ENCODE measurements around the gene FAM163A. TPM values are rescaled to one million over a fixed set of nuclear protein-coding genes. Genes with fewer than 3 reads are reported as not detected.

The FAM163A gene
- total RNA-seq, 2 experiments from 2014 or later: not detected

DNA sequence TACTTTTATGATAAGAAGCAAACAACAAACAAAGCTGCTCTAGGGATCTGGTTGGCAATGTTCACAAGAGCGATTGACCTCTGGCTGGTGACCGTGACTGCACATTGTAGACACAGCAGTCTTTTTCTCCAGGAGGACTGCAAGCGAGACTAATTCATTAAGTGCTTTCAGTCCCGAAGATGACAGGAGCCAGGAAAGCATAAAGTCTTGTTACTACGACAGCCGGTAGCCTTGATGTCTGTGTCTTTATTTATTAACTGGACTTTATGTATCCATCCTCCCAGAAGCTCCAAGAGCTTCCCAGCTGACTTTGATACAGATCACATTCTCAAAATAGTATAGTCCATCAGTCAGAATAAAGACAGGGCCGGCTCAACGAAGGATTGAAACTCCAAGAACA is 18.2 kb downstream of the FAM163A start:
- ChIA-PET CTCF (interaction anchor here (0.6 to 3.5 kb wide), 3 partner anchors 49 to 71 kb away, joined by 3 to 16 read pairs (median 3); no protein-coding TSS in a partner anchor), POLR2A (no interaction called here)
- Mint-ChIP-seq H3K4me1 (no peaks in the 10 kb centered on the region), H3K4me3 (no peak overlapping the region), H3K36me3 (ENCODE audit: low read depth) (no peaks in the 10 kb centered on the region), H3K27me3 (peaks cover 9% of the 10 kb centered on the region), H3K9me3 (no peaks in the 10 kb centered on the region), H3K27ac (no peak overlapping the region)
- DNase-seq: no peak

DNA sequence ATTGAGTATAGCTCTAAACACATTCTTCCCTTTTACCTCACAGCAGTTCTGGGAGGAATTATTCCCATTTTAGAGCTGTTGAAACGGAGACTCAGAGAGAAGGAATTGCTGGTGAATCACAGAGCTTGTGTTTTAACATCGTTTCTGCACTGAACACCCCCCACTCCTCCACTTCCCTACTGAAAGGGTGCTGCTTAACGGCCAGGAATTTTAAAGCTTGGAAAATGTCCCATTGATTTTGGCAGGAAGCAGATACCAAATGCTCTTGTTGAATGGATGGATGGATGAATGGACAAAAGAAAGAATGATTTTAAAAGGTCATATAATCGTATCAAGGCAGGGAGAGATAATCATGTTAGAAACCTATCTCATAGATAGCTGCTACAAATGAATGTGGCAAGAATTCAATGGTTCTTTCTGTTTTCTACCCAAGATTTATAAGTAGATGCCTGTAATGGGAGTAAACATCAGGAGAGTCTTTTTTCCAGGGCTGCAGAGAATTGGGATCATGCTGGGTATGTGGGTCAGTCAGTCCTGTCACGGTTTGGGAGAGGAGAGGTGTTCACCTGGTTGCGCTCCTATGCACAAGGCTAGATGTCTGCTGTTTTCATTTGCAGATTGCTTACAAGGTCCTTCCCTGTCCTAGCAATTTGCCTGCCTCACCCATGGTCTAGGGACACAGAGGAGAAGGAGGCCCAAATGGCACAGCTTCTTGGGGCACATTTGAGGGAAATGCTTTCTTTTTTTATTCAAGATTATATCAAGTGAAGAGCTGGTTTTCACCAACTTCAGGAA is 19.0 kb downstream of the FAM163A start:
- peaks cover 9% of the 10 kb centered on the region for H3K27me3 Mint-ChIP-seq
- POLR2A ChIA-PET: no interaction called here
- H3K4me1 Mint-ChIP-seq: no peaks in the 10 kb centered on the region
- H3K4me3 Mint-ChIP-seq: no peak overlapping the region
- no peak overlapping the region for H3K27ac Mint-ChIP-seq
- H3K36me3 Mint-ChIP-seq (ENCODE audit: low read depth): no peaks in the 10 kb centered on the region
- CTCF ChIA-PET: interaction anchor here (0.6 to 3.5 kb wide), 3 partner anchors 48 to 71 kb away, joined by 3 to 16 read pairs (median 3); no protein-coding TSS in a partner anchor
- DNase-seq: no peak
- H3K9me3 Mint-ChIP-seq: no peaks in the 10 kb centered on the region

DNA sequence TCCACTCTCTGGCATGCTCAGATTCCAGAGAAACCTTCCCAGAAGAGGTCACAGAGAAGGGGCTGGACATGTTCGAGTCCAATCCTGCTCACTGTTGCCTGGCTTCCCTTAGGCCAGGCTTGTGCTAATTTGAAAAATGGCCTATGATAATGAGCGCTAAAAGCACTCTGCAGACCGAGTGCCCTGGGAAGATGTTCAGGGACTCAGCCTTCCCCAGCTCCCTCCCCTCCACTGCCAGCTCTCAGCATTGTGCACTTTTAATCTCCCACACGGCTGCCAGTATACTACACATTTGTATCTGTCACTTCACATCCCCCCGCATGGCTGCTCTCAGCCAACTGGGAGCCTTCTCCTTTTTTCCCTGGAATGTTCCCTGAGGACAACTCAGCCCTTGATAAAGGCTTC is 24.1 kb downstream of the FAM163A start:
- no peaks in the 10 kb centered on the region for H3K36me3 Mint-ChIP-seq (ENCODE audit: low read depth)
- H3K4me1 Mint-ChIP-seq: no peaks in the 10 kb centered on the region
- H3K4me3 Mint-ChIP-seq: no peak overlapping the region
- H3K27me3 Mint-ChIP-seq: peaks cover 2% of the 10 kb centered on the region
- DNase-seq: no peak
- ChIA-PET POLR2A (no interaction called here), CTCF (no interaction called here)
- H3K27ac Mint-ChIP-seq: no peak overlapping the region
- no peaks in the 10 kb centered on the region for H3K9me3 Mint-ChIP-seq

DNA sequence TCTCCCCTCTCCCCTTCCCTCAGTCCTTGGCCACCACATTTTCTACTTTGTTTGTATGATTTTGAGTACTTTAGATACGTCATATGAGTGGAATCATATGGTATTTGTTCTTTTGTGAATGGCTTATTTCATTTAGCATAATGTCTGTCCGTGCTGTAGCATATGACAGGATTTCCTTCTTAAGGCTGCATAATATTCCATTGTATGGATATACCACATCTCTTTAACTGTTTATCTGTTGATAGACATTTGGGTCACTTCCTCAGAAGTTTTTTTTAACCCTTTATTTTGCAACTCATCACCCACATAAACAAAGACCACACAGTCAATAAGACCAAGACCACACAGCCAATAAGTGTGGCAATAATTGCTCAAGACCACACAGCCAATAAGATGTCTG is 24.9 kb downstream of the FAM163A start:
- no peak for DNase-seq
- ChIA-PET CTCF (no interaction called here), POLR2A (no interaction called here)
- H3K27ac Mint-ChIP-seq: no peak overlapping the region
- no peaks in the 10 kb centered on the region for H3K27me3 Mint-ChIP-seq
- H3K36me3 Mint-ChIP-seq (ENCODE audit: low read depth): no peaks in the 10 kb centered on the region
- no peak overlapping the region for H3K4me3 Mint-ChIP-seq
- H3K9me3 Mint-ChIP-seq: no peaks in the 10 kb centered on the region
- no peaks in the 10 kb centered on the region for H3K4me1 Mint-ChIP-seq

DNA sequence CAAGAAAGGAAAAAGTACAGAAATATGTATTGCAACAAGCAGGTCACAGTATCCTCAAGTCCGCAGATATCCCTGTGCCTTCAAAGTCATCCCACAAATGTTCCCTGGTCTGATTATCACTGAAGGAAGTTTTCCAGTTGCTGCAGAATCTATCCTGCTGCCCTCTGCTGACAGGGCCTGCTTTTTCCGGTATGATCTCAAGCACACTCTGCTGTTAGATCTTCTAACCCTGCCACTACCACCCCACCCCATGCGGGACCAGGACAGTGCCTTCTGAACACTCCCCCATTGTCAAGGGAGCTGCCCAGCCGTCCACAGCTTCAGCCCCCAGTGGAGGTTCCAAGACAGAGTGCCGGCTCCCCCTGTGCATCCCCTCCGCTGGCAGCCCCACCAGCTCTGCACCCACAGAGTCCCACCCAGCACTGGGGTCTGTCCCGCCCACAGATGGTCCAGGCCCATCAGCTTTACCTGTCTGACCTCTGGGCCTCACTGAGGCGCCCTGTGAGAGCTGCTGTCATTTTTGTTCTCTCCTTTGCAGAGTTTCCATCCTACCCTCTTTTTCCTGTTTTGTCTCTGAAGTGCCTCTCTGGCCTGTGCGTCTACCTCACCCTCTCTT is 27.9 kb downstream of the FAM163A start:
- DNase-seq: no peak
- CTCF ChIA-PET: no interaction called here
- Mint-ChIP-seq H3K4me3 (no peak overlapping the region), H3K4me1 (no peaks in the 10 kb centered on the region), H3K9me3 (no peaks in the 10 kb centered on the region), H3K27me3 (no peaks in the 10 kb centered on the region), H3K27ac (no peak overlapping the region), H3K36me3 (ENCODE audit: low read depth) (no peaks in the 10 kb centered on the region)
- POLR2A ChIA-PET: no interaction called here

DNA sequence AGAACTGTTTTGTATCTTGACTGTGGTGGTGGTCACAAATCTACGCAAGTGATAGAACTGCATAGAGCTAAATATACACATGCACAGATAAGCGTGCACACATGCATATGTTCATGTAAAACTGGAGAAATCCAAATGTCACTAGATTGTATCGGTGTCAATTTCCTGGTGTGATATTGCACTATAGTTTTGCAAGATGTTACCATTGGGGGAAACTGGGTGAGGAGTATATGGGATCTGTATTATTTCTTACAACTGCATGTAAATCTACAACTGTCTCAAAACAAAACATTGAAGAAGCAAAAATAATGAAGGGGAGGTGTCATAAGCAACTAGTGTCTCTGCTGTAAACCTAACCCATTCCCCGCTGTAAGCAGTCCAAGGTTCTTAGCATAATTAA is 30.2 kb downstream of the FAM163A start:
- DNase-seq: no peak
- H3K36me3 Mint-ChIP-seq (ENCODE audit: low read depth): no peaks in the 10 kb centered on the region
- no peak overlapping the region for H3K27ac Mint-ChIP-seq
- H3K4me3 Mint-ChIP-seq: no peak overlapping the region
- ChIA-PET POLR2A (no interaction called here), CTCF (no interaction called here)
- no peaks in the 10 kb centered on the region for H3K4me1 Mint-ChIP-seq
- no peaks in the 10 kb centered on the region for H3K27me3 Mint-ChIP-seq
- H3K9me3 Mint-ChIP-seq: no peaks in the 10 kb centered on the region

DNA sequence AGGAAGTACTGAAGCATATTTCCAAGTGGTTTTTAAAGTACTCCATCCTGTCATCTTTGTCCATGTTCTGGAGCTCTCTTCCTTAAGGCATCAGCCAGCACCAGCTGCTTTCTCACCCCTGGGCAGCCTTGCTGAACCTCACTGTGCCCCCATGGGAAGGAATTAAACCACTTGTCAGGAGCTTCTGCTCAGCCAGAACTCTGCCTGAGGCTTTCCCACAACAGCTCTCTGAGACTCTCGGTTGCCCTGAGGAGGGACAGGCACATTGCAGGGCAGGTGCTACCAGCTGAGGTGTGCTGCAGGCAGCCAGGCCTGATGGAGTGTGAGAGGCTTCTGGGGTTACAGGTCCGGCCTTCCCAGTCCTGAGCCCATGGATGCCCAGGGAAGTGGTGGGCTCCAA is 30.9 kb downstream of the FAM163A start:
- Mint-ChIP-seq H3K27ac (no peak overlapping the region), H3K4me3 (no peak overlapping the region), H3K9me3 (no peaks in the 10 kb centered on the region), H3K4me1 (no peaks in the 10 kb centered on the region), H3K27me3 (no peaks in the 10 kb centered on the region), H3K36me3 (ENCODE audit: low read depth) (no peaks in the 10 kb centered on the region)
- POLR2A ChIA-PET: no interaction called here
- CTCF ChIA-PET: no interaction called here
- DNase-seq: no peak

DNA sequence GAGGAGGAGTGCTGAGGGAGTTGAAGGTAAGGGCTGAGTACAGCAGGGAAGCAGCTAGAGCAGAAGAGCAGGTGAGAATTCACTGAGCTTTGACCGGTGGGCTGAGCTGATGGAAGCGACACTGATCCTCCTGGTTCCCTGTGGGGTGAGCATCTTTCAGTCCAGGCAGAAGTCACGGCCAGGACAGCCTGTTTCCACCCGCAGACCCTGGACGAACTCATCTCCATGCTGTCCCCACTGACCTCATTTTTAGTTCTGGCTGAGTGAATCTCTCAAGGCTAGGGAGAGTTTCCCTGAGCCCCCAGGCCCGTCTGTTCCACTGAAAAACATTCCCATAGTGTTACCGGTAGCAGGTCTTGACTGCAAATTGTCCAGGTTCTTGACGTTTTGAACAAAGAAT is 31.5 kb downstream of the FAM163A start:
- H3K9me3 Mint-ChIP-seq: no peaks in the 10 kb centered on the region
- no peak overlapping the region for H3K27ac Mint-ChIP-seq
- H3K4me3 Mint-ChIP-seq: no peak overlapping the region
- no peaks in the 10 kb centered on the region for H3K27me3 Mint-ChIP-seq
- H3K4me1 Mint-ChIP-seq: no peaks in the 10 kb centered on the region
- DNase-seq: no peak
- H3K36me3 Mint-ChIP-seq (ENCODE audit: low read depth): no peaks in the 10 kb centered on the region
- CTCF ChIA-PET: interaction anchor here (1.4 kb wide), 1 partner anchor 36 kb away, joined by 3 read pairs; no protein-coding TSS in a partner anchor
- POLR2A ChIA-PET: no interaction called here

DNA sequence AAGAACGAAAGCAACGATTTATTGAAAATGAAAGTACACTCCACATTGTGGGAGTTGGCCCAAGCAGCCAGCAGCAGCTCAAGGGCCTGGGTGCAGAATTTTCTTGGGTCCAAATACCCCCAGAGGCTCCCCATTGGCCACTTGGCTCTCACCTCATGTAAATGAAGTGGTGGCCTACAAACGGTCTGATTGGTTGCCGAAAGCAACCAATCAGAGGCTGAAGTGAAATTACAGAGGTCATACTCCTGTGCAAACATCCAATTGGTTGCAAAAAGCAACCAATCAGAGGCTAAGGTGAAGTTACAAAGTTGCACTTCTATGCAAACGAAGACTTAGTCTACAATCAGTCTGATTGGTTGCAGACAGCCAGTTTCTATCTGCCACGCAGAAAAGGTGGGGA is 31.9 kb downstream of the FAM163A start:
- no peak for DNase-seq
- Mint-ChIP-seq H3K9me3 (no peaks in the 10 kb centered on the region), H3K36me3 (ENCODE audit: low read depth) (no peaks in the 10 kb centered on the region), H3K4me1 (no peaks in the 10 kb centered on the region), H3K4me3 (no peak overlapping the region), H3K27me3 (no peaks in the 10 kb centered on the region), H3K27ac (no peak overlapping the region)
- ChIA-PET CTCF (interaction anchor here (1.0 to 1.4 kb wide), 2 partner anchors 35 to 40 kb away, joined by 3 read pairs; no protein-coding TSS in a partner anchor), POLR2A (no interaction called here)

DNA sequence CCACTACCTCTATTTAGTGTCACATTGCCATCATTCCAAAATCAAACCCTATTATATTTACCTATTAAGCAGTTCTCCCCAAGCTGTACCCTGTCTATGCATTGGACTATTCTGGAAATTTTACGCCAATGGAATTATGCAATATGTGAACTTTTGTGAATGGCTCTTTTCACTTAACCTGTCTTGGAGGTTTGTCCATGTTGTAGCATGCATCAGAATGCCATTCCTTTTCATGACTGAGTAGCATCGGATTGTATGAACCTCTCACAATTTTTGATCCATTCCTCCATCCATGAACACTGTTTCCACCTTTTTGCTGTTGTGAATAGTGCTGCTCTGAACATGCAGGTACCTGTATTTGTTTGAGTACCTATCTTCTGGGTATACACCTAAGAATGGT is 33.7 kb downstream of the FAM163A start:
- Mint-ChIP-seq H3K27ac (no peak overlapping the region), H3K4me1 (no peaks in the 10 kb centered on the region), H3K4me3 (no peak overlapping the region), H3K27me3 (no peaks in the 10 kb centered on the region), H3K9me3 (no peaks in the 10 kb centered on the region), H3K36me3 (ENCODE audit: low read depth) (no peaks in the 10 kb centered on the region)
- ChIA-PET POLR2A (no interaction called here), CTCF (interaction anchor here (1.3 to 1.4 kb wide), 2 partner anchors 33 to 38 kb away, joined by 3 to 4 read pairs; no protein-coding TSS in a partner anchor)
- DNase-seq: no peak

DNA sequence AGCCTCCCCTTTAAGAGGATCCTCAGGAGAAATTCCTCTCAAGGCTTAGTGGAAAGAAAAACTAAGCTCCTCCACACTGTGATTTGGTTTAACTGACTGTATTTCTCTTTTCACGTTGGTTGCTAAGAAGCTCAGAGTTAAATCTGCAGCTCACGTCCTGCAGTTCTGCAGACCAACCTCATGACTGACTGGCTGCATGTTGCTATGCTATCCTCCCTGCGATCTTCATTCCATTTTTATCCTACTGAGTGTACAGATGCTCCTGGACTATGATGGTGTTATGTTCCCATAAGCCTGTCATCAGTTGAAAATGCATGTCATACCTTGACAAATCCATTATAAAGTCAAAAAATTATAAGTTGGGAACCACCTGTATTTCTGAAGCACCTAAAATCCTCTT is 34.6 kb downstream of the FAM163A start:
- no peak overlapping the region for H3K4me3 Mint-ChIP-seq
- no peaks in the 10 kb centered on the region for H3K9me3 Mint-ChIP-seq
- ChIA-PET POLR2A (no interaction called here), CTCF (interaction anchor here (1.3 to 1.4 kb wide), 2 partner anchors 32 to 37 kb away, joined by 3 to 4 read pairs; no protein-coding TSS in a partner anchor)
- no peak for DNase-seq
- no peaks in the 10 kb centered on the region for H3K4me1 Mint-ChIP-seq
- no peak overlapping the region for H3K27ac Mint-ChIP-seq
- no peaks in the 10 kb centered on the region for H3K36me3 Mint-ChIP-seq (ENCODE audit: low read depth)
- H3K27me3 Mint-ChIP-seq: no peaks in the 10 kb centered on the region

DNA sequence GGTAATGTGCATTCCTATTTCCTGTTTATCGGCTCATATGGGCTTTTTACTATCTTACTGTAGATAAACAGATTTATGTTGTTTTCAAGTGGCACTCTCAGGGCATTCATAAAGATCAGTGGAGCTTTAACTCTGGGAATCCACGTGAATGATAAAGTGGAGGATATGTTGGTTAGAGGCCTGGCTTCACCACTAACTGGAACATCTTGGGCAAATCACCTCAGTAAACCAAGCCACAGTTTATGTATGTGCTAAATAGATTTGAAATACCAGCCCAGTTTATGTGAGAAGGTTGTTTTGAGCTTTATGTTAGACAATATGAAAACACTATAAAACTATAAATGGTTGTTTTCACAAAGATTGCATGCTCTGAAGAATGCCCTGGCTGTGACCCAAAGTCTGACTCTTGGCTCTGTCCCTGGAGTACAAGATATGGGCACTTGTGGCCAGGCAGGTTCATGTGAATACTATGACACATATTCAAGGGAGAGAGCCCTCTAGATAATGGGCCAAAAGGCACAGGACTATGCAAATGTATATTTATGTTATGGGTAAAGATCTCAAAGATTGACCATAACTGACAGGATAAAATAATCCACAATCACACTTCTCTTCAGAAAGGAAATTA is 36.7 kb downstream of the FAM163A start:
- ChIA-PET CTCF (interaction anchor here (1.1 to 3.0 kb wide), 3 partner anchors 30 to 74 kb away, joined by 3 to 7 read pairs (median 7); no protein-coding TSS in a partner anchor), POLR2A (no interaction called here)
- no peaks in the 10 kb centered on the region for H3K9me3 Mint-ChIP-seq
- no peak for DNase-seq
- H3K27ac Mint-ChIP-seq: no peak overlapping the region
- no peak overlapping the region for H3K4me3 Mint-ChIP-seq
- no peaks in the 10 kb centered on the region for H3K36me3 Mint-ChIP-seq (ENCODE audit: low read depth)
- no peaks in the 10 kb centered on the region for H3K4me1 Mint-ChIP-seq
- no peaks in the 10 kb centered on the region for H3K27me3 Mint-ChIP-seq

DNA sequence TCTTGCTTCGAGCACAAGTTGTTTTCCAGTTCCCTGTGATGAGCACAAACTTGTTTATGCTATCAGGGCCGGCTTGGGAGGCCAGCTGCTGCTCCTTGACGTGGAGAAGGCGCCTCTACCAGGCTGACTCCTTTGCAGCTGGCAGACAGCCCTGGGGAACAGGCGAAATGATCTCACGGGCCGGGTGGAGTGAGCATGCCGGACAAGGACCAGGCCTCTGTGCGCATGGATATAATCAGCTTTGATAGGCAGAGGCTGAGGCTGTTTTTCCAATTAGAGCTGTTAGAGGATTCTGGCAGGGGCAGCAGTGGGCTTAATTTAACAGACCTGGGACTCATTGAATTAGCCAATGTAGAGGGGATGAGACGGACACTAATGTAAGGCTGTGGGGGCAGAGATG is 38.9 kb downstream of the FAM163A start:
- no peak for DNase-seq
- Mint-ChIP-seq H3K27me3 (peaks cover 5% of the 10 kb centered on the region), H3K4me1 (no peaks in the 10 kb centered on the region), H3K36me3 (ENCODE audit: low read depth) (no peaks in the 10 kb centered on the region), H3K4me3 (no peak overlapping the region), H3K27ac (no peak overlapping the region), H3K9me3 (no peaks in the 10 kb centered on the region)
- ChIA-PET CTCF (interaction anchor here (1.6 to 3.0 kb wide), 2 partner anchors 28 to 33 kb away, joined by 3 to 7 read pairs; no protein-coding TSS in a partner anchor), POLR2A (no interaction called here)
